ENCODE data around the gene DOCK8. TPM values are rescaled to one million over a fixed set of nuclear protein-coding genes. Genes with fewer than 3 reads are reported as not detected.
A peak's percentile ranks its signal among the peaks of the same experiment; 100 is the strongest.

Gene DOCK8
- total RNA-seq, 1 donor, result 73.2 TPM

GRCh38 chr9:354453-354852, 139.8 kb downstream of the DOCK8 start:
- no peak for DNase-seq (ENCODE audit: low read depth in 2 of 3, low spot score in 2 of 3)

GRCh38 chr9:357560-357959, 142.9 kb downstream of the DOCK8 start:
- DNase-seq (ENCODE audit: low read depth in 2 of 3, low spot score in 2 of 3), result no peak

DNA sequence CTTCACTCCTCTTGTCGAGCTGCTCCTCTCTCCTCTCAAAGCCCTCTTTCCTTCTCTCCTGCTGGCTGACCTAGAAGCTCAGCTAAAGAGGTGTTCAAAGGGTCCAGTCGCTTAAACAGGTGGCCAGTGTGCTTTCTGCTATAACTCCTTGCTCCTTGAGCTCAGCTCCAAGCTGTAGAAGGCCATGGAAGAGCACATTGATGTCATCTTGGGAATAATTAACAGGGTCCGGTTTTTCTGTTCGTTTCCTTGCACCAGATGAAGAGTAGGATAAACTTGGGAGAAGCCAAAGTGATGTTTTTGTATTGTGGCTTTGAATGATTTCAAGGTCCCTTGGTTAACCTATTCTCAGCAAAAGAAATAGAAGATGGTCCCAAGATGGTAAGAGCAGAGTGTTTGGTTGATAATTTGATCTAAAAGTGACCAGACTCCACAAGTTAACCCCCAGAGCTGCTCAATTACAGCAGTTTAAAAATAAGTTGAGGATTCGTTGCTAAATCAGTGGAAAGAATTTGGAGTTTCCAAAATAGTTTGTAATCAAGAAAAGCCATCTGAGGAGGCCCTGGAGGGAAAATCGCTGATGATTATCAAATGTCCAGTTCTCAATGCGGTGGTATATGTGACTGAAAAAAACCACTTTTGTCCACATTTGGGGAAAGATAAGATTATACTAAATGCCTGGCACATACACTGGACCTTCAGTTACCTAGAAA, 148.1 kb downstream of the DOCK8 start:
- DNase-seq (ENCODE audit: low read depth in 2 of 3, low spot score in 2 of 3), result no peak

DNA sequence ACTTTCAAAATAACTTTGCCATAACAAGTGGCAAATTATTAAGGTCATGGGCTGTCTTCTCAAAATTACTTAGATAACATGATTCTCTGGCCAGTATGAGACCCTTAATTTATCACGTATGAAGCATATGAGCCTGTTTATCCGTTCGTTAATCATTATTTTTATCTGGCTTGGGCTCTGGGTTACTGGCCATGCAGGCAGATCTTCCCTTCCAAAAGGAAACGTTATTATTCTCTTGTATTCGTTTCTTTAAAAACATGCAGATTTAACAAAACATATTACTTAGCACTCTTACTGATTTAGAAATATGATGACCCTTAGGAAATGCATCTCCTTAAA, 148.6 kb downstream of the DOCK8 start:
- no peak for DNase-seq (ENCODE audit: low read depth in 2 of 3, low spot score in 2 of 3)

DNA sequence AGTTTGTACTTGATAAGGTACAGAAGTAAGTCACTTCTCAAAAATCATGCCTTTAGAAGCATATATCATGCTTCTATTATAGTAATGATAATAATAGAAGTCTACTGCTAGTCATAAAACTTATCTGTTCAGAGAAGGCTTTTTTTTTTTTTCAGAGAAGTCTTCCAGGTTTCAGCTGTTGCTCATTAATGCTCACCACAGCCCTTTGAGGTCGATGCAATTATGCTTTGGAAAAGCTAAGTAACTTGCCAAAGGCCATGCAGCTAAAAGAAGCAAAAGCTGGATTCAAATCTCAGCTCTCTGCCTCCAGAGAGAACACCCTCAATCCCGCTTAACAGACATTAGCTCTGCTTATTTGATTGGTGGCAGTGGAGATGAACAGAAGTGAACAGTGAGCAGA, 150.8 kb downstream of the DOCK8 start:
- DNase-seq (ENCODE audit: low read depth in 2 of 3, low spot score in 2 of 3), result no peak

GRCh38 chr9:366620-367019, 152.0 kb downstream of the DOCK8 start:
- DNase-seq (ENCODE audit: low read depth in 2 of 3, low spot score in 2 of 3), result no peak

DNA sequence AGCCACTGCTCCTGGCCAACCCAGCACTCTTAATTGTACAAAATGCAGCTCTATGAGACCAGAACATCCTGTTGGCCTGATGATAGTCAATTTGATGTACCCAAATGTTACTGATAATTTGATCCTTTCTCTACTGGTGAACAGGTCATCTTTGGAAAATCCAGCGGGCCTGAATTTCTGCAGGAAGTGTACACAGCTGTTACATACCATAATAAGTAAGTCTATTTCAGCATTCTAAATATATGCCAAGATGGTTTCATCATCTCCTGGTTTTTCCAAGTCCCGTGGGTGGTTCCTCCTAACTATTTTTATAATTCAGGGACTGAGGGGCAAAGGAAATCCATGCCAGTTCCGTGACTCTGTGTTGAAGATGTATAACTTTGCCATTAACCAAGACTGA, 155.4 kb downstream of the DOCK8 start:
- DNase-seq (ENCODE audit: low read depth in 2 of 3, low spot score in 2 of 3), result no peak

- no peak for DNase-seq (ENCODE audit: low read depth in 2 of 3, low spot score in 2 of 3)
Measured at GRCh38 chr9:371349-371748, 156.7 kb downstream of the DOCK8 start.

- no peak for DNase-seq (ENCODE audit: low read depth in 2 of 3, low spot score in 2 of 3)
Measured at GRCh38 chr9:372128-372527, 157.5 kb downstream of the DOCK8 start.

DNA sequence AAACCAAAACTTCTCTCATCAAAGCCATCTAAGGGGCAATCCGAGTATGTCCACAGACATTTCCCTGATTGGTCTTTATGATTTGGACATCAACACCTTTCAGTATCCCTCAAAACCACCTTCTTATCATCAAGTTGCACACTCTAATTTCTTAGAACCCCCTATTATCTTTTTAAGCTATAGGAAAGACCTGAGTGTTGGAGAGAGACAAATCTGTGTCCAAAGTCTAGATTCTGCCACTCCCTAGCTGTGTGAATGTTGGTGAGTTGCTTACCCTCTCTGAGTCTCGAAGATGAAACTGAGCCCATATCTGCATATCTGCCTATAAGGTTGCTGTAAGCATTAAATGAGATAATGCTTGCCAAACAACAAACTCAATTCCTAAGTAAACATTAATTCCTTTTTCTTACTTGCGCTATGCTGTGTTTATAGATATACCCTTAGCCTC, 159.1 kb downstream of the DOCK8 start:
- no peak for DNase-seq (ENCODE audit: low read depth in 2 of 3, low spot score in 2 of 3)

- DNase-seq (ENCODE audit: low read depth in 2 of 3, low spot score in 2 of 3), result no peak
Measured at GRCh38 chr9:374736-375135, 160.1 kb downstream of the DOCK8 start.

GRCh38 chr9:376115-376514, 161.4 kb downstream of the DOCK8 start:
- DNase-seq (ENCODE audit: low read depth in 2 of 3, low spot score in 2 of 3), result no peak

- DNase-seq (ENCODE audit: low read depth in 2 of 3, low spot score in 2 of 3), result no peak
Measured at GRCh38 chr9:378263-378662, 163.6 kb downstream of the DOCK8 start.

DNA sequence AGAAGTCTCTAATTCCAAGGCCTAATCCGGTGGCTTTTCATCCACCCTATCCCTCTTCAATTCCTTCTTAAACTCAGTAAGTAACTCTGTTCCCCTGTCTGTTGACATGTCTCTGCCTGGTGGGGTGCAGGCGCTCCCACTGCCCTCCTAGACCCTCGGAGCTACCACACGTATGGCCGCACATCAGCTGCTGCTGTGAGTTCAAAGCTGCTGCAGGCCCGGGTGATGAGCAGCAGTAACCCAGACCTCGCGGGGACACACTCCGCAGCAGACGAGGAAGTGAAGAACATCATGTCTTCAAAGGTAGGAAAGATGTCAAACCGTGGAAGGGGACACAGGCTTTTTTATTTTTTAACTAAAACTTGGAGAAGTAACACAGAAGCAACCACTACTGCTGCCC, 167.7 kb downstream of the DOCK8 start:
- DNase-seq (ENCODE audit: low read depth in 2 of 3, low spot score in 2 of 3), result no peak

DNA sequence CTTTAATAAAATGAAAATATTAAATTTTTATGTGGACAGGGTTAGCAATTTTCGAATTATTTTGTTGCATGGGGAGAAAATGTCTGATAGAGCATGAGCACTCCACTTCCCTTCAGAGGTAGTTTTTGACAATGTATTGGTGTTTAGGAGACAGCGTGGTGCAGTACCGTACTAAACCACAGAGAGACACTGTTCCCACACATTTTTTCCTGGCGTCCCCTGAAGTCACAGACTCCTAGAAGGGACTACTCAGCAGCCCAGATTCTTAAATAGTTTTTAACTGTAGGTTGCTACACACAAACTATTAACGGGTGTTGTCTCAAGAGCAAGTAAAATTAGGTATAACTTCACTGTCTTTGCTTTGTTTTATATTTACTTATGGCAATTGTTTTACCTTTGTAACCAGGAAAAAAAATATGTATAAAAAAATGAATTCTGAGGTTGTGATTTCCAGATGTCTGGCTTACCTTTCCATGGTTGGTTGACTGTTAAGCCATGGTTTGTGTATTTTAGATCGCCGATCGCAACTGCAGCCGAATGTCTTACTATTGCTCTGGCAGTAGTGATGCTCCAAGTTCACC, 171.2 kb downstream of the DOCK8 start:
- DNase-seq (ENCODE audit: low read depth in 2 of 3, low spot score in 2 of 3), result peak in 2 of 3 donors; percentile 8 to 44

- DNase-seq (ENCODE audit: low read depth in 2 of 3, low spot score in 2 of 3), result no peak
Measured at GRCh38 chr9:389159-389558, 174.5 kb downstream of the DOCK8 start.

DNA sequence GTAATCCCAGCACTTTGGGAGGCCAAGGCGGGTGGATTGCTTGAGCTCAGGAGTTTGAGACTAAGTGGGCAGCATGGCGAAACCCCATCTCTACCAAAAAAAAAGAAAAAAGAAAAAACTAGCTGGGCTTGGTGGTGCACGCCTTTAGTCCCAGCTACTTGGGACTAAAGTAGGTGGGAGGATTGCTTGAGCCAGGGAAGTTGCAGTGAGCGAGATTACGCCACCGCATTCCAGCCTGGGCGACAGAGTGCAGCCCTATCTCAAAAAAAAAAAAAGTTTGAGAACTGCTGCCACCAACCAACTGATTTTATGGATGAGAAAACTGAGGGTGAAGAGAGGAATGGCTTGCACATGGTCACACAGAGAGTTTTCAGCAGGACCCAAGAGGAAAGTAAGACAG, 175.1 kb downstream of the DOCK8 start:
- no peak for DNase-seq (ENCODE audit: low read depth in 2 of 3, low spot score in 2 of 3)

DNA sequence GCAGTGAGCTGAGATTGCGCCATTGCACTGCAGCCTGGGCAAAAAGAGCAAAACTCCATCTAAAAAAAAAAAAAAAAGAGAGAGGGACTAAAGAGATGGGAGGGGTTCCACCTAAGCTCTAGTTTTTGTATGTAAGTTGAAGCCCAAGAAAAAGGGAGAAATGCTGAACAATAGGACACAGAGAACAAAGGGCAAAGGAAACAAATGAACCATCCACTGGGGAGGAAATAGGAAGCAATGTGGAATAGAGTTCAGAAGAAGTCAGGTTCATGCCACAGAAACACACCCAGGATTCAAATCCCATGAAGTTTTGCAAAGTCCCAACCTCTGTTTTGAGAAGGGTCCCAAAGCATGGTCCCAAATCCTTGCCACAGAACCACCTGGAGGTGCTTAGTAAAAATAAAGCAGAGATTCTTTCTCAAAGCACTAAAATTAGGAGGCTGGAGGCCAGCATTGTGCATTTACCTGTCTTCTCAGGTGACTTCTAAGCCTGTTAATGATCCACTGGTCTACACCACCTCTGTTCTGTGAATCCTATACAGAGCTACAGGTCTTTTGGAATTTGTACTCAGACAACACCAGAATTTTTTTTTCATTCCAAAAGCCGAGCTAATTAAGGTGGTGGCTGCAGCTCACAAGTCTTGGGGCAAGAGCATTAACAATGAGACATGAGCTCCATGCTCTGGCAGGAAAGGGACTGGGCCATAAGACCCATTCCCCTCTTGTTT, 177.6 kb downstream of the DOCK8 start:
- no peak for DNase-seq (ENCODE audit: low read depth in 2 of 3, low spot score in 2 of 3)

DNA sequence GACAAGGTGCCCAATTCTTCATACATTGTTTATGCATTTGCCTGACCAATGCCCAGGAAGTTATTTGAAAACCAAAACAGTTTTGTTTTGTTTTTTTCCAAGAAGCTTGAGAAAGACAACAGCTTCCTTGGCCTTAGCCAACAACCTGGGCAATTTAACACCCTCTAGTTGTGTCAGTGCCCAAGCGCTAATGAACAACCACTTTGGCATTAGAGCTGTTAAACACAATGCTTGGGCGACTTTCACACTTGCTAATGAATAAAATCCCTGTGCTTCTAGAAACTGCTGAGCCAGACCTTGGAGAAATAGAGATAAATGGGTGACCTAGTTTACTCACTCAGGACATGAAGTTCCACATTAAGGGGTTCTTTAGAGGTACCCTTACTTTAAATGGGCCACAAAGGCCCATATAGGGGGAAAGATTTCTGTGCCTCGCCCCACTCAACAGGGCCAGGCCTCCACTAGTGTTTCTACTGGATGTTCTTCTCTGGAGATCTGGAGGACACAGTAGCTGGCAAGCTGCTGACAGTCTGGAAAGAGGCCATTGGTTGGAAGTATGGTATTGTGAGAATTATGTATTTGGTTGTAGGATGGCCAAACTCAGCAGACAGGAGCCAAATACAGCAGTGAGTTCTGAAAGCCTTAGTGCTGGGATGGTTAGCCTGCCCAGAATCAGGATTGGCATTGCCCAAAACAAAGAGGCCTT, 179.8 kb downstream of the DOCK8 start:
- DNase-seq (ENCODE audit: low read depth in 2 of 3, low spot score in 2 of 3), result no peak

DNA sequence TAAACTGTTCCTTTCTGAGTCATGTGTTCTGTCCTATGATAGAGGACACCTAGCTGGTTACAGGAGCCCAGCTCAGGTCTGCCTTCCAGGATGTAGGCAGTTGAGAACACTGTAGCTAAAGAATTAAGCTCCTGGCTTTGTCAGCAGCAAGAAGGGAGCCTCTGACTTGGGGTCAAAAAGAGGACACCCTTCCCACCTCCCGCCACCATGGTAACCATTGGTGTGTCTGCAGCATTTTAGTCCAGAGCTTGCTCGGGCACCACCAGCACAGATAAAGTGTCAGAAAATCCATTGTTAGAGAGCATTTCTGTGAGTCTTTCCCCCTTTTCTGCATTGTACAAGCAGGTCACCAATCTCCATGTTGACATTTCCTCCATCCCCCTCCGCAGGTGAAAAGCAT, 181.7 kb downstream of the DOCK8 start:
- no peak for DNase-seq (ENCODE audit: low read depth in 2 of 3, low spot score in 2 of 3)

DNA sequence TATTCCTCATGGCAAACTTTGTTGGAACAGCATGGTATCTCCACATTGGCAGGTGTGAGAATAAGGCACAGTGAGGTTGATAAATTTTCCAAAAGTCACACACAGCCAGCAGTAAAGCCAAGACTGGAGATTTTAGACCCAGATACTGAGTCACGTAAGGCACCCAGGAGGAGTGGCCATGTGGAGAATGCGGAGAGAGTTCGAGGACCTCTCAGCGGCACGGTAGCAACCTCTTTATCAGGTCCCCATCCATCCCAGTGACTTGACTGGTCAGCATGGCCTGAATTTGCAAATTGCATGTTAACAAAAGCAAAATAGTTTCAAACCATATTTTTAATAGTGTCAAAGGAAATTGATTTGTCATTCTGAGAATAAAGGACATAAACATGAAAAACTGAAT, 183.4 kb downstream of the DOCK8 start:
- no peak for DNase-seq (ENCODE audit: low read depth in 2 of 3, low spot score in 2 of 3)

- DNase-seq (ENCODE audit: low read depth in 2 of 3, low spot score in 2 of 3), result no peak
Measured at GRCh38 chr9:401223-401622, 186.6 kb downstream of the DOCK8 start.
